Liver (tissue), 9 donors: ENCODE results near the gene GCLC. TPM values are rescaled to one million over a fixed set of nuclear protein-coding genes. Genes with fewer than 3 reads are reported as not detected.

Experiments
- DNase-seq: peaks from one replicate; pipeline ENCODE4 v3.0.0-alpha.2; 2017; ENCODE audit warnings: low spot score
- H3K27ac ChIP-seq, 2 donors: one replicate each; pipeline ENCODE4 v1.7.0; 2013; ENCODE audit warnings: inconsistent platforms in 2 of 2, low read length in 2 of 2, control low read depth in 1 of 2, low read depth in 1 of 2, mild to moderate bottlenecking in 1 of 2
- H3K27me3 ChIP-seq, 4 donors: one replicate each; pipeline versions ENCODE4 v1.6.1 to v1.7.0; 2013; ENCODE audit warnings: low read length in 3 of 4, inconsistent platforms in 1 of 4, mild to moderate bottlenecking in 1 of 4, moderate library complexity in 1 of 4; ENCODE audit not compliant: control insufficient read depth in 4 of 4, insufficient read depth in 4 of 4
- H3K36me3 ChIP-seq, 4 donors: one replicate each; pipeline versions ENCODE4 v1.6.1 to v1.7.0; 2013; ENCODE audit warnings: low read length in 3 of 4, mild to moderate bottlenecking in 3 of 4, low read depth in 1 of 4, moderate library complexity in 1 of 4; ENCODE audit not compliant: control insufficient read depth in 4 of 4, insufficient read depth in 3 of 4
- H3K4me1 ChIP-seq, 4 donors: one replicate each; pipeline versions ENCODE4 v1.6.1 to v1.7.0; 2013; ENCODE audit warnings: low read length in 3 of 4, mild to moderate bottlenecking in 3 of 4, moderate library complexity in 1 of 4; ENCODE audit not compliant: control insufficient read depth in 4 of 4, insufficient read depth in 4 of 4
- H3K4me3 ChIP-seq, 3 donors: one replicate each; pipeline versions ENCODE4 v1.6.1 to v1.7.0; 2013; ENCODE audit warnings: low read length in 3 of 3, control low read depth in 1 of 3, low read depth in 1 of 3, mild to moderate bottlenecking in 1 of 3
- H3K9ac ChIP-seq, 2 donors: one replicate each; pipeline ENCODE4 v1.7.0; 2013; ENCODE audit warnings: low read length in 2 of 2, mild to moderate bottlenecking in 2 of 2, moderate library complexity in 2 of 2, control low read depth in 1 of 2, low read depth in 1 of 2
- H3K9me3 ChIP-seq, 4 donors: one replicate each; pipeline versions ENCODE4 v1.6.1 to v1.7.0; 2013; ENCODE audit warnings: low read length in 3 of 4; ENCODE audit not compliant: control insufficient read depth in 4 of 4
- EGR1 ChIP-seq, 2 donors: IDR thresholded peaks; 2 replicates each; pipeline ENCODE4 v1.6.1; 2016 to 2018; ENCODE audit warnings: antibody characterized with exemption in 2 of 2, low read depth in 2 of 2
- FOXA1 ChIP-seq: IDR thresholded peaks from 2 replicates; pipeline ENCODE4 v1.6.1; 2016; ENCODE audit warnings: antibody characterized with exemption
- FOXA2 ChIP-seq: IDR thresholded peaks from 2 replicates; pipeline ENCODE4 v1.6.1; 2016; ENCODE audit warnings: antibody characterized with exemption
- GABPA ChIP-seq, 2 donors: IDR thresholded peaks in 1 of 2; conservative IDR thresholded peaks in 1 of 2; 2 replicates each; pipeline ENCODE4 v1.6.1; 2016; ENCODE audit warnings: antibody characterized with exemption in 2 of 2, mild to moderate bottlenecking in 1 of 2, moderate library complexity in 1 of 2
- HNF4A ChIP-seq, 2 donors: conservative IDR thresholded peaks; 2 replicates each; pipeline ENCODE4 v1.6.1; 2016; ENCODE audit warnings: antibody characterized with exemption in 2 of 2, mild to moderate bottlenecking in 2 of 2
- HNF4G ChIP-seq: IDR thresholded peaks from 2 replicates; pipeline ENCODE4 v1.6.1; 2016; ENCODE audit warnings: antibody characterized with exemption
- JUND ChIP-seq, 2 donors: IDR thresholded peaks; 2 replicates each; pipeline ENCODE4 v1.6.1; 2016; ENCODE audit warnings: antibody characterized with exemption in 2 of 2
- NR2F2 ChIP-seq: IDR thresholded peaks from 2 replicates; pipeline ENCODE4 v1.6.1; 2016; ENCODE audit warnings: antibody characterized with exemption
- RAD21 ChIP-seq, 2 donors: IDR thresholded peaks; 2 replicates each; pipeline ENCODE4 v1.6.1; 2016; ENCODE audit warnings: antibody characterized with exemption in 2 of 2, mild to moderate bottlenecking in 2 of 2
- RXRA ChIP-seq, 2 donors: IDR thresholded peaks; 2 replicates each; pipeline ENCODE4 v1.6.1; 2017 to 2018; ENCODE audit warnings: antibody characterized with exemption in 2 of 2, mild to moderate bottlenecking in 1 of 2
- SP1 ChIP-seq: IDR thresholded peaks from 2 replicates; pipeline ENCODE4 v1.6.1; 2018; ENCODE audit warnings: antibody characterized with exemption, mild to moderate bottlenecking
- TAF1 ChIP-seq: conservative IDR thresholded peaks from 2 replicates; pipeline ENCODE4 v1.6.1; 2016; ENCODE audit warnings: antibody characterized with exemption, mild to moderate bottlenecking
- YY1 ChIP-seq: IDR thresholded peaks from 2 replicates; pipeline ENCODE4 v1.6.1; 2016; ENCODE audit warnings: antibody characterized with exemption, mild to moderate bottlenecking
- WGBS: extraction: QIAGEN DNeasy Blood & Tissue Kit; methylation state at CpG from one replicate; pipeline ENCODE4 v1.1.7; 2013; 5-methylcytosine and 5-hydroxymethylcytosine counted together
- polyA plus RNA-seq, 2 donors: library from polyadenylated mRNA; stranded (reverse) in 1 of 2; unstranded in 1 of 2; fragments of 200-250 nt in 1 of 2; fragments of >200 nt in 1 of 2; fragmentation: Nextera tagmentation in 1 of 2; extraction: Ambion mirVana in 1 of 2; gene quantifications; one replicate each; pipeline versions ENCODE4 v1.2.1 to v1.2.3, GENCODE V29; 2013 to 2015
- total RNA-seq, 2 donors: library from RNA; depleted of rRNA; stranded (reverse); fragments of >200 nt; gene quantifications; one replicate each; pipeline ENCODE4 v1.2.3, GENCODE V29; 2014
- TF ChIP-seq, protein P1 (sequence below): IDR thresholded peaks from 2 replicates; pipeline ENCODE4 v1.6.1; 2016; ENCODE audit warnings: antibody characterized with exemption
- TF ChIP-seq, protein P2 (sequence below): IDR thresholded peaks from 2 replicates; pipeline ENCODE4 v1.6.1; 2016; ENCODE audit warnings: antibody characterized with exemption
- TF ChIP-seq, protein P3 (sequence below): IDR thresholded peaks from 2 replicates; pipeline ENCODE4 v1.6.1; 2016; ENCODE audit warnings: antibody characterized with exemption
- TF ChIP-seq, protein P4 (sequence below): fragments of 150-350 bp; IDR thresholded peaks from 2 replicates; pipeline ENCODE4 v1.5.1; 2017; ENCODE audit warnings: improper control_type of control experiment, low read depth, low read length; ENCODE audit not compliant: missing input control
- TF ChIP-seq, protein P5 (sequence below): IDR thresholded peaks from 2 replicates; pipeline ENCODE4 v1.6.1; 2016; ENCODE audit warnings: antibody characterized with exemption, mild to moderate bottlenecking
- donor health status: healthy.
- donor health status: healthy.
- donor health status: healthy.
- donor health status: healthy.
- donor health status: healthy.

Gene GCLC
- total and polyA plus RNA-seq, 4 donors = 28.6 to 135 (median 79.8) TPM

DNA sequence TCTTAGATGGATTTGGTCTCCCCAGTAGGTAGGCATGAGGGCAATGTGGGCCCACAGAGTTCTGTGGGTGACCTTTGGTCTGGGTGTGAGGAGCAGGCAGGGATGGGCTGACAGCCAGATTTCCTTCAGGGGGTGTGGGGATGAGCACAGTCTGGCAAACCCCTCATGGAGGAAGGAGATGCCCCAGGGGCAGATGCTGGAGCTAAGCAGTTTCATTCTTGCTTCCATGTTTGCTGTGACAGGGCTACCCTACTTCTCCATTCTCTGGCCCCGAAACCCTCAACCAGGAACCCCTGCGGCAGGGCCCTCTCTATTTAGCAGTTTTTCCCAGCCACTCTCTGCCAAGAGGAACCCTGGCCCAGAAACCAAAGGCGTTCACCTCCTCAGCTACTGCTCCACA lies 40.4 kb downstream of the GCLC start:
- H3K27me3 ChIP-seq = no peaks in the 10 kb centered on the region
- H3K9ac ChIP-seq = no peak overlapping the region
- no peak overlapping the region for H3K4me3 ChIP-seq
- DNase-seq = no peak
- H3K9me3 ChIP-seq = no peaks in the 10 kb centered on the region
- H3K27ac ChIP-seq = no peak overlapping the region
- WGBS = 85% methylated on average over 3 of the region's 3 CpGs
- TF ChIP-seq HNF4A (conservative IDR thresholded peaks at IDR 0.05) = peak; percentile 65 to 86
- TF ChIP-seq, protein P1, sequence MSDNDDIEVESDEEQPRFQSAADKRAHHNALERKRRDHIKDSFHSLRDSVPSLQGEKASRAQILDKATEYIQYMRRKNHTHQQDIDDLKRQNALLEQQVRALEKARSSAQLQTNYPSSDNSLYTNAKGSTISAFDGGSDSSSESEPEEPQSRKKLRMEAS = no peak
- TF ChIP-seq SP1 = peak; percentile 24
- peaks cover 0 to 8% (median 4%) of the 10 kb centered on the region in 4 donors for H3K4me1 ChIP-seq
- H3K36me3 ChIP-seq = peaks cover 9 to 63% (median 59%) of the 10 kb centered on the region in 4 donors

DNA sequence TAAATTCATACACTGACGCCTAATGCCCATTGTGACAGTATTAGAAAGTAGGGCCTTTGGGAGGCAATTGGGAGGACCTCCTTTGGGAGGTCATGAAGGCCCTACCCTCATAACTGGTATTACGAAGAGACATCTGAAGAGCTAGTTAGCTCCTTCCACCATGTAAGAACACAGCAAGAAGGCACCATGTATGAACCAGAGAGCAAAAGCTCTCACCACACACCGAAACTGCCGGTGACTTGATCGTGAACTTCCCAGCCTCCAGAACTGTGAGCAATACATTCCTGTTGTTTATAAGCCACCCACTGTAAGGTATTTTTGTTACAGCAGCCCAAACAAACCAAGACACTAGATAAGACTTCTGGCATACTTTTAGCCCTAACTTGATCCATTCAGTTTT lies 41.8 kb downstream of the GCLC start:
- H3K36me3 ChIP-seq = peaks cover 11 to 73% (median 66%) of the 10 kb centered on the region in 4 donors
- DNase-seq = no peak
- H3K9ac ChIP-seq = no peak overlapping the region
- no peak for TF ChIP-seq TAF1
- TF ChIP-seq, protein P2, sequence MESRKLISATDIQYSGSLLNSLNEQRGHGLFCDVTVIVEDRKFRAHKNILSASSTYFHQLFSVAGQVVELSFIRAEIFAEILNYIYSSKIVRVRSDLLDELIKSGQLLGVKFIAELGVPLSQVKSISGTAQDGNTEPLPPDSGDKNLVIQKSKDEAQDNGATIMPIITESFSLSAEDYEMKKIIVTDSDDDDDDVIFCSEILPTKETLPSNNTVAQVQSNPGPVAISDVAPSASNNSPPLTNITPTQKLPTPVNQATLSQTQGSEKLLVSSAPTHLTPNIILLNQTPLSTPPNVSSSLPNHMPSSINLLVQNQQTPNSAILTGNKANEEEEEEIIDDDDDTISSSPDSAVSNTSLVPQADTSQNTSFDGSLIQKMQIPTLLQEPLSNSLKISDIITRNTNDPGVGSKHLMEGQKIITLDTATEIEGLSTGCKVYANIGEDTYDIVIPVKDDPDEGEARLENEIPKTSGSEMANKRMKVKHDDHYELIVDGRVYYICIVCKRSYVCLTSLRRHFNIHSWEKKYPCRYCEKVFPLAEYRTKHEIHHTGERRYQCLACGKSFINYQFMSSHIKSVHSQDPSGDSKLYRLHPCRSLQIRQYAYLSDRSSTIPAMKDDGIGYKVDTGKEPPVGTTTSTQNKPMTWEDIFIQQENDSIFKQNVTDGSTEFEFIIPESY = no peak
- no peak for TF ChIP-seq FOXA1
- no peak for TF ChIP-seq YY1
- no peak for TF ChIP-seq EGR1 (IDR thresholded peaks at IDR 0.05; ENCODE audit: low read depth in 2 of 2)
- no peak for TF ChIP-seq GABPA (IDR thresholded peaks at IDR 0.05 in 1 of 2, conservative IDR thresholded peaks at IDR 0.05 in 1 of 2)
- no peak for TF ChIP-seq HNF4A (conservative IDR thresholded peaks at IDR 0.05)
- TF ChIP-seq RXRA (IDR thresholded peaks at IDR 0.05) = no peak
- no peak for TF ChIP-seq NR2F2
- TF ChIP-seq HNF4G = no peak
- TF ChIP-seq FOXA2 = no peak
- TF ChIP-seq, protein P3, sequence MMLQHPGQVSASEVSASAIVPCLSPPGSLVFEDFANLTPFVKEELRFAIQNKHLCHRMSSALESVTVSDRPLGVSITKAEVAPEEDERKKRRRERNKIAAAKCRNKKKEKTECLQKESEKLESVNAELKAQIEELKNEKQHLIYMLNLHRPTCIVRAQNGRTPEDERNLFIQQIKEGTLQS = no peak
- TF ChIP-seq JUND (IDR thresholded peaks at IDR 0.05) = no peak
- TF ChIP-seq, protein P4, sequence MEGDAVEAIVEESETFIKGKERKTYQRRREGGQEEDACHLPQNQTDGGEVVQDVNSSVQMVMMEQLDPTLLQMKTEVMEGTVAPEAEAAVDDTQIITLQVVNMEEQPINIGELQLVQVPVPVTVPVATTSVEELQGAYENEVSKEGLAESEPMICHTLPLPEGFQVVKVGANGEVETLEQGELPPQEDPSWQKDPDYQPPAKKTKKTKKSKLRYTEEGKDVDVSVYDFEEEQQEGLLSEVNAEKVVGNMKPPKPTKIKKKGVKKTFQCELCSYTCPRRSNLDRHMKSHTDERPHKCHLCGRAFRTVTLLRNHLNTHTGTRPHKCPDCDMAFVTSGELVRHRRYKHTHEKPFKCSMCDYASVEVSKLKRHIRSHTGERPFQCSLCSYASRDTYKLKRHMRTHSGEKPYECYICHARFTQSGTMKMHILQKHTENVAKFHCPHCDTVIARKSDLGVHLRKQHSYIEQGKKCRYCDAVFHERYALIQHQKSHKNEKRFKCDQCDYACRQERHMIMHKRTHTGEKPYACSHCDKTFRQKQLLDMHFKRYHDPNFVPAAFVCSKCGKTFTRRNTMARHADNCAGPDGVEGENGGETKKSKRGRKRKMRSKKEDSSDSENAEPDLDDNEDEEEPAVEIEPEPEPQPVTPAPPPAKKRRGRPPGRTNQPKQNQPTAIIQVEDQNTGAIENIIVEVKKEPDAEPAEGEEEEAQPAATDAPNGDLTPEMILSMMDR = no peak
- TF ChIP-seq, protein P5, sequence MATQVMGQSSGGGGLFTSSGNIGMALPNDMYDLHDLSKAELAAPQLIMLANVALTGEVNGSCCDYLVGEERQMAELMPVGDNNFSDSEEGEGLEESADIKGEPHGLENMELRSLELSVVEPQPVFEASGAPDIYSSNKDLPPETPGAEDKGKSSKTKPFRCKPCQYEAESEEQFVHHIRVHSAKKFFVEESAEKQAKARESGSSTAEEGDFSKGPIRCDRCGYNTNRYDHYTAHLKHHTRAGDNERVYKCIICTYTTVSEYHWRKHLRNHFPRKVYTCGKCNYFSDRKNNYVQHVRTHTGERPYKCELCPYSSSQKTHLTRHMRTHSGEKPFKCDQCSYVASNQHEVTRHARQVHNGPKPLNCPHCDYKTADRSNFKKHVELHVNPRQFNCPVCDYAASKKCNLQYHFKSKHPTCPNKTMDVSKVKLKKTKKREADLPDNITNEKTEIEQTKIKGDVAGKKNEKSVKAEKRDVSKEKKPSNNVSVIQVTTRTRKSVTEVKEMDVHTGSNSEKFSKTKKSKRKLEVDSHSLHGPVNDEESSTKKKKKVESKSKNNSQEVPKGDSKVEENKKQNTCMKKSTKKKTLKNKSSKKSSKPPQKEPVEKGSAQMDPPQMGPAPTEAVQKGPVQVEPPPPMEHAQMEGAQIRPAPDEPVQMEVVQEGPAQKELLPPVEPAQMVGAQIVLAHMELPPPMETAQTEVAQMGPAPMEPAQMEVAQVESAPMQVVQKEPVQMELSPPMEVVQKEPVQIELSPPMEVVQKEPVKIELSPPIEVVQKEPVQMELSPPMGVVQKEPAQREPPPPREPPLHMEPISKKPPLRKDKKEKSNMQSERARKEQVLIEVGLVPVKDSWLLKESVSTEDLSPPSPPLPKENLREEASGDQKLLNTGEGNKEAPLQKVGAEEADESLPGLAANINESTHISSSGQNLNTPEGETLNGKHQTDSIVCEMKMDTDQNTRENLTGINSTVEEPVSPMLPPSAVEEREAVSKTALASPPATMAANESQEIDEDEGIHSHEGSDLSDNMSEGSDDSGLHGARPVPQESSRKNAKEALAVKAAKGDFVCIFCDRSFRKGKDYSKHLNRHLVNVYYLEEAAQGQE = no peak
- TF ChIP-seq, protein P1 = no peak
- TF ChIP-seq SP1 = no peak
- no peak for TF ChIP-seq RAD21 (IDR thresholded peaks at IDR 0.05)
- no peaks in the 10 kb centered on the region for H3K27me3 ChIP-seq
- H3K4me1 ChIP-seq = peaks cover 0 to 8% (median 4%) of the 10 kb centered on the region in 4 donors
- 97% methylated on average over 5 of the region's 5 CpGs for WGBS
- H3K4me3 ChIP-seq = no peak overlapping the region
- H3K9me3 ChIP-seq = no peaks in the 10 kb centered on the region
- no peak overlapping the region for H3K27ac ChIP-seq
